Type B pancreatic cell (in vitro differentiated cells): Measurements from ENCODE around the gene SLC9A9. TPM values are rescaled to one million over a fixed set of nuclear protein-coding genes. Genes with fewer than 3 reads are reported as not detected.
"Not testable (repeated sequence)": the region's sequence is repeated elsewhere in the genome, so short reads cannot be mapped to it uniquely, and the experiment has no call there.

Experiments used
- DNase-seq: peaks from one replicate; pipeline ENCODE4 v3.0.0; 2021; ENCODE audit warnings: mixed read lengths; ENCODE audit not compliant: unreplicated experiment; ENCODE audit errors: extremely low spot score
- H3K27ac Mint-ChIP-seq: 2 replicates; pipeline ENCODE4 v1.8.0; 2021; ENCODE audit warnings: mild to moderate bottlenecking, mixed read lengths
- H3K27me3 Mint-ChIP-seq: 2 replicates; pipeline ENCODE4 v1.8.0; 2021; ENCODE audit warnings: mixed read lengths
- H3K36me3 Mint-ChIP-seq: 2 replicates; pipeline ENCODE4 v1.8.0; 2021; ENCODE audit warnings: mixed read lengths
- H3K4me1 Mint-ChIP-seq: one replicate; pipeline ENCODE4 v1.8.0; 2021; ENCODE audit warnings: mixed read lengths; ENCODE audit not compliant: unreplicated experiment
- H3K4me3 Mint-ChIP-seq: 2 replicates; pipeline ENCODE4 v1.8.0; 2021; ENCODE audit warnings: mild to moderate bottlenecking, mixed read lengths
- H3K9me3 Mint-ChIP-seq: 2 replicates; pipeline ENCODE4 v1.8.0; 2021; ENCODE audit warnings: mixed read lengths
- total RNA-seq: library from RNA; stranded (reverse); gene quantifications from 2 replicates; pipeline ENCODE4 v1.2.1, GENCODE V29; 2021; ENCODE audit warnings: low replicate concordance
- TF ChIP-seq, protein P1 (sequence below): fragments of 200-600 bp; sonication (generic); conservative IDR thresholded peaks from 2 replicates; pipeline ENCODE4 v1.5.0; 2021; ENCODE audit warnings: antibody characterized with exemption, mild to moderate bottlenecking

The SLC9A9 gene
- total RNA-seq, 1 donor from 2014 or later: 2.7 TPM

DNA sequence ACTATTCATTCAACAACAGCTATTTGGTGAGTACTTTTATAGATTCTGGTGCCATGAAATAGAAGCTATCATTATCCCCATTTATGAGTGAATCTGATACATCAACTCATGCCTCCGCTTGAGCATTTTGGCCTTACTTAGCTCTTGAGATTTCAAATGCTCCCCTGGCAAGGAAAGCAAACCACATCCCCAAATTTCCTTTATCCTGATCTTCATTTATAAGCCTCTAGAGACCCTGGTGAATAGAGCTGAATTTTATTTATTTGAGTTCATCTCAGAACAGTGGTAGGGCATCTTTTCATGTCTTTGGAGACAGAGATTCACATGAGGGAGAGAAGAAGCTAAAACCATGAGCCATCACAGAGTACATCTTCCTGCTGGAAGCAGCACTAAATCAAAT, 317.2 kb downstream of the SLC9A9 start:
- Mint-ChIP-seq H3K4me3 (no peak overlapping the region), H3K27ac (no peak overlapping the region), H3K36me3 (no peaks in the 10 kb centered on the region), H3K4me1 (no peaks in the 10 kb centered on the region), H3K9me3 (no peaks in the 10 kb centered on the region), H3K27me3 (no peaks in the 10 kb centered on the region)
- no peak for DNase-seq
- TF ChIP-seq, protein P1, sequence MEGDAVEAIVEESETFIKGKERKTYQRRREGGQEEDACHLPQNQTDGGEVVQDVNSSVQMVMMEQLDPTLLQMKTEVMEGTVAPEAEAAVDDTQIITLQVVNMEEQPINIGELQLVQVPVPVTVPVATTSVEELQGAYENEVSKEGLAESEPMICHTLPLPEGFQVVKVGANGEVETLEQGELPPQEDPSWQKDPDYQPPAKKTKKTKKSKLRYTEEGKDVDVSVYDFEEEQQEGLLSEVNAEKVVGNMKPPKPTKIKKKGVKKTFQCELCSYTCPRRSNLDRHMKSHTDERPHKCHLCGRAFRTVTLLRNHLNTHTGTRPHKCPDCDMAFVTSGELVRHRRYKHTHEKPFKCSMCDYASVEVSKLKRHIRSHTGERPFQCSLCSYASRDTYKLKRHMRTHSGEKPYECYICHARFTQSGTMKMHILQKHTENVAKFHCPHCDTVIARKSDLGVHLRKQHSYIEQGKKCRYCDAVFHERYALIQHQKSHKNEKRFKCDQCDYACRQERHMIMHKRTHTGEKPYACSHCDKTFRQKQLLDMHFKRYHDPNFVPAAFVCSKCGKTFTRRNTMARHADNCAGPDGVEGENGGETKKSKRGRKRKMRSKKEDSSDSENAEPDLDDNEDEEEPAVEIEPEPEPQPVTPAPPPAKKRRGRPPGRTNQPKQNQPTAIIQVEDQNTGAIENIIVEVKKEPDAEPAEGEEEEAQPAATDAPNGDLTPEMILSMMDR: no peak

DNA sequence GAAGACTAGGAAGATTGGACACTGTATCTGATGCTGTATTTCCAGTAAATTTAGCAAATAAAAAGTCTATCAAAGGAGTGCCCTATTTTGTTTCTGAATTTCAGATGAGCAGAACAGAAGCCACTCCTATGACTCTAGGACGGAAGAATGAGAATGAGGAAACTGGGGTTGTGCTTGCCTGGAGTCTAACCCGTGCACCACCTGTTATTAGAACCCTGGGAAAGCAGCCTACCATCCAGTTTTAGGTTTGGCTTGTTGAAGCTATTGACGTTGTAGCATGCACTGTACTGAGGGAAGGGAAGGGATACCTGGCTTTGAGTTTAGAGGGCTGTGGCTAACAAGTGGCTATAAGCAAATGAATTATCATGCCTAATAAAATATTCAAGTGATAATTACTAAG, 318.5 kb downstream of the SLC9A9 start:
- H3K27me3 Mint-ChIP-seq: no peaks in the 10 kb centered on the region
- no peak for DNase-seq
- H3K9me3 Mint-ChIP-seq: no peaks in the 10 kb centered on the region
- no peak overlapping the region for H3K27ac Mint-ChIP-seq
- TF ChIP-seq, protein P1: no peak
- no peaks in the 10 kb centered on the region for H3K36me3 Mint-ChIP-seq
- no peaks in the 10 kb centered on the region for H3K4me1 Mint-ChIP-seq
- H3K4me3 Mint-ChIP-seq: no peak overlapping the region

DNA sequence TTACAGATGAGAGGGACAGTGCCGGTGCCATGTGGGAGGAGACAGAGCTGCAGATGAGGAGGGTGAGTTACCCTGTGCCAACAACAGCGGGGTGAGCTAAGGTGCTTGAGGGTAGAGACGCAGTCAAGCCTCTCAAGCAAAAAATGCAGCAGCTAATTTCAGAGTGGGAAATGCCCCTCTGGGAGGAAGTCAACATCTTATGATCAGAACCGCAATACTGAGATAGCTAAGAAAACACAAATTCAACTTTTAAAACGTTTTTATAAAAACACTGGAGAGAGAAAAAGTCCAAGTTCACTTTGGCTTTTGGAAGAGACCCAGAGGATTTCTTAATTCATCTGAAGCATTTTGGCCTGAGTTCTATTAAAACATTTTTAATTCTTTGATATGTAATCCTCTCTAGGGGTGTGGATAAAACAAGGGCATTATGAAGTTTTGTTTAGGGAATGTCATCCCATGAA, 319.2 kb downstream of the SLC9A9 start:
- Mint-ChIP-seq H3K4me1 (no peaks in the 10 kb centered on the region), H3K9me3 (no peaks in the 10 kb centered on the region), H3K4me3 (no peak overlapping the region), H3K27me3 (no peaks in the 10 kb centered on the region), H3K27ac (no peak overlapping the region), H3K36me3 (no peaks in the 10 kb centered on the region)
- TF ChIP-seq, protein P1: no peak
- DNase-seq: no peak

DNA sequence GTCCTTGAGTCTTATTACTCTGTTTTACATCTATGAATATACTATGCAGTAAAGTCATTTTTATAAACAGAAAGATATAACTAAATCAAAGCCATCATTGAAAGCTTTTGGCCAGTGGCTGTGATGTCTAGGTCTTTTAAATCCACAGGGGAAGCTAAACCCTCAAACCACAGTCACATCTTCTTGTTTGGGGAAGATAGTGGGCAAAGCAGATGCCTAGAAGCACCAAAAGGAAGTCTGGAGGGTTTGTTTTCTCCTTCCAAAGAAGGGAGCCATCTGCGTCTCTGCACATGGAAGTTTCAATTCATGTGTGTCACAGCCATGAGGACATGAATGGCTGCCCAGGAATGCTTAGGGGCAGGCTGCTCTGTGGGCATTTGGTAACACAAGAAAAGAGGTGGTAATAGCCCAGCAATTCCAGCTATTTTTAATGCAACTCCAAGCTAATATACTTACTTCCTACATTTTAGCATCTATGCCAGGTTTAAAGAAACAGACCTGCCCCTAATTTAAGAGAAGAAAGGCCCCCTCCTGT, 322.2 kb downstream of the SLC9A9 start:
- TF ChIP-seq, protein P1: no peak
- no peak for DNase-seq
- Mint-ChIP-seq H3K9me3 (no peaks in the 10 kb centered on the region), H3K4me3 (no peak overlapping the region), H3K4me1 (no peaks in the 10 kb centered on the region), H3K27ac (no peak overlapping the region), H3K36me3 (no peaks in the 10 kb centered on the region), H3K27me3 (no peaks in the 10 kb centered on the region)

DNA sequence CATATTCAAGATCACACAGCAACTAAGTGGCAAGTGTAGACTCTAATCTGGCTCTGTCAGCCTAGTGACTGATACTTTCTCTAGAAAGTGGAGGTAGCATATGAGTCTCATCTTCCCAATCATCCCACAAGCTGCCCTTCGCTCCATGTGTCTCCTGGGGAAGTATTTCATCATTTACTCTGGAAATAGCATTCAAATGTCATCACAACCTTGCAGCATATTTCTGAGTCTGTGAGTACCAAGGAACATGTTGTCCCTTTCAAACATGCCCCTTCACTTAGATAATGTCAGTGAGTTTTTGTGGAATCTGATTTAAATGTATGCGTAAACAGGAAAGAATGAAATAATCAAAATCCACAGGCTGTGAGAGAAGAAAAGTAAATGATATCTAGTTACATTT, 322.9 kb downstream of the SLC9A9 start:
- no peaks in the 10 kb centered on the region for H3K27me3 Mint-ChIP-seq
- no peak overlapping the region for H3K27ac Mint-ChIP-seq
- no peaks in the 10 kb centered on the region for H3K36me3 Mint-ChIP-seq
- no peaks in the 10 kb centered on the region for H3K4me1 Mint-ChIP-seq
- no peaks in the 10 kb centered on the region for H3K9me3 Mint-ChIP-seq
- TF ChIP-seq, protein P1: no peak
- DNase-seq: no peak
- H3K4me3 Mint-ChIP-seq: no peak overlapping the region

DNA sequence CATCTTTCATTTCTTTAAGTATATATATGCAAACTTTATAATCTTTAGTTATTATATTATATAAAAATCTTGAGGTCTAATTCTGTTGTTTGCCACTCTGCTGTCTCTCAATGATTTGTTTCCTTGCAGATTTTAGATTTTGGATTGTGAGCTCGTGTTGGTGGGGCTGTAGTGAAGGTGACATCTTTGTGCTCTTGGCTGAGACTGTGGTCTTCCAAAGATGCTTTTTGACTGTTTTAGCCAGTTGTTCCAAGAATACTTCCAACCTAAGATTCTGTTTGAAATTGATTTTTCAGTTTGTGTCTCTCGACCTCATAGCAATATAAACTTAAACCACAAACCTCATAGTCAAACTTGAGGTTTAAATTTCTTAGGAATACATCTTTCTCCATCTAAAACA, 326.5 kb downstream of the SLC9A9 start:
- no peak overlapping the region for H3K27ac Mint-ChIP-seq

DNA sequence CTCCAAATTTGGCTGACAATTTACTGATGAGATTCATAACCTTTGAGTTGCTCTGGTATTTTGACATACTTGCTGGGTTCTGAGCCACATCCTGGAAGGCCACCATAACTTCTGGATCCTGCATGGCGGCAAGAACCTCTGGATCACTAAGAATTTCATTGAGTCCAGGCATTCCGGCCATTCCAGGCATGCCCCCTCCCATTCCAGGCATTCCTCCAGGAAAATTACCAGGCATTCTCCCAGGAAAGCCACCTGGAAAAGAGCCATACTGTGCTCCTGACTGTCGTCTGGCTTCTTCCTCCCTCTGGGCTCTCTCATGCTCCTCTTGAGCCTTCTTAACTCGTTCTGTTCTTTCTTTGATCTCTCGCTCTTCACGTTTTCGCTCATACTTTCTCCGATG, 331.1 kb downstream of the SLC9A9 start:
- not testable (repeated sequence) for H3K9me3 Mint-ChIP-seq, H3K27me3 Mint-ChIP-seq, H3K4me1 Mint-ChIP-seq, H3K4me3 Mint-ChIP-seq, H3K27ac Mint-ChIP-seq, DNase-seq, H3K36me3 Mint-ChIP-seq

More for the DNA sequence above, 326.5 kb downstream of the SLC9A9 start:
- H3K27me3 Mint-ChIP-seq: no peaks in the 10 kb centered on the region
- TF ChIP-seq, protein P1: no peak
- H3K4me1 Mint-ChIP-seq: no peaks in the 10 kb centered on the region
- H3K9me3 Mint-ChIP-seq: no peaks in the 10 kb centered on the region
- H3K36me3 Mint-ChIP-seq: no peaks in the 10 kb centered on the region
- no peak overlapping the region for H3K4me3 Mint-ChIP-seq
- DNase-seq: no peak
